Measurements from ENCODE around the gene AGAP1.

DNA sequence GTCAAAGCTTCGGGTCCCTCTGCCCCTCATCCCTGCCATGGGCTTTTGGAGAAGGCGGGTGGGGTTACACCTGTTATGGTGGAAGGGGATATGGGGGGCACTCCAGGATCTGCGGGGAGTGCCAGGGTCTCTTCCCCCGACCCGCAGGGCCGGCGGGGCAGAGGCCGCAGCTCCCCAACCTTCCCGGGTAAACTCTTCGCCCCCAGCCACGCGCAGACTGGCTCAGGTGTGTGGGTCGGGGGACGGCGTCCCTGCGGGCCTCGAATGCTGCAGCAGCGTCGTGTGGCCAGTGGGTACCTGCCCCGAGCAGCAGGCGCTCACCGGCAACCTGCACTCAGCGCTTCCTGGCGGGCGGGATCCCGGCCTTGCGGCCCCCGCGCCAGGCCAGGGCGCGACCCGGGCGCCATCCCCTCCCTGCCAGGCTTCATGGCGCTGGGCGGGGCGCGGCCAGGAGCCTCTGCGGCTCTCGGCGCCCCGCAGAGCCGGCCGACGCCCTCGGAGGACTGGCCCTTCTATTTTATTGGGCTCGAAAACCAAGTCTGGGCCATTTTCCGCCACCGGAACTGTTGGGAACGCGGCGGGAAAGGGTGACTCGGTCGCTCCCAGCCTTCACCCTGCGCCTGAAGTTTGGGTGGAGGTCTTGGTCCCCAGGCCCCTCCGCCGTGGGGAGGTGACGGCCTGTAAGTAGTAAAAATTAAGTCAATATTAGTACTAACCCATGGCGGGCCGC, 669.8 kb downstream of the AGAP1 start:
- TF ChIP-seq, protein P1, sequence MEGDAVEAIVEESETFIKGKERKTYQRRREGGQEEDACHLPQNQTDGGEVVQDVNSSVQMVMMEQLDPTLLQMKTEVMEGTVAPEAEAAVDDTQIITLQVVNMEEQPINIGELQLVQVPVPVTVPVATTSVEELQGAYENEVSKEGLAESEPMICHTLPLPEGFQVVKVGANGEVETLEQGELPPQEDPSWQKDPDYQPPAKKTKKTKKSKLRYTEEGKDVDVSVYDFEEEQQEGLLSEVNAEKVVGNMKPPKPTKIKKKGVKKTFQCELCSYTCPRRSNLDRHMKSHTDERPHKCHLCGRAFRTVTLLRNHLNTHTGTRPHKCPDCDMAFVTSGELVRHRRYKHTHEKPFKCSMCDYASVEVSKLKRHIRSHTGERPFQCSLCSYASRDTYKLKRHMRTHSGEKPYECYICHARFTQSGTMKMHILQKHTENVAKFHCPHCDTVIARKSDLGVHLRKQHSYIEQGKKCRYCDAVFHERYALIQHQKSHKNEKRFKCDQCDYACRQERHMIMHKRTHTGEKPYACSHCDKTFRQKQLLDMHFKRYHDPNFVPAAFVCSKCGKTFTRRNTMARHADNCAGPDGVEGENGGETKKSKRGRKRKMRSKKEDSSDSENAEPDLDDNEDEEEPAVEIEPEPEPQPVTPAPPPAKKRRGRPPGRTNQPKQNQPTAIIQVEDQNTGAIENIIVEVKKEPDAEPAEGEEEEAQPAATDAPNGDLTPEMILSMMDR (IDR thresholded peaks at IDR 0.05), result no peak
- TF ChIP-seq POLR2A (IDR thresholded peaks at IDR 0.05), result no peak

Measured in uterus (tissue), 2 donors.